ENCODE results near the gene CRX. TPM values are rescaled to one million over a fixed set of nuclear protein-coding genes. Genes with fewer than 3 reads are reported as not detected.

The CRX gene
- total and polyA plus RNA-seq, 2 of the 13 experiments (the other 11 are each of a cell fraction or from before 2014, with no cell fraction given), result not detected

- H3K4me1 ChIP-seq (ENCODE audit: insufficient read depth, low read length), result no peaks in the 10 kb centered on the region
- no peak for ATAC-seq
- H4K20me1 ChIP-seq (ENCODE audit: insufficient read depth, low read length), result no peaks in the 10 kb centered on the region
- CTCF ChIA-PET (ENCODE audit: low intra/inter-chr PET ratio, low total read pairs), result no interaction called here
- BruUV-seq (replicated peaks), result no TSS peak
- no peaks in the 10 kb centered on the region for H3K36me3 ChIP-seq (replicated peaks in 1 of 2; ENCODE audit: control insufficient read depth in 1 of 2, insufficient read depth in 2 of 2, low read length in 2 of 2)
- intact Hi-C loops (cut with micrococcal nuclease; ENCODE audit: unreplicated experiment) (no loop called here), in situ Hi-C loops (cut with HindIII; ENCODE audit: extremely low pct_ligation_motif_present, low pct_unique_long_range_greater_than_20kb) (no loop called here)
- FAIRE-seq, result no peak
- peaks cover 0 to 13% of the 10 kb centered on the region in 2 experiments; a peak in 2 of 5 replicates for H3K27me3 ChIP-seq (ENCODE audit: control insufficient read depth in 1 of 2, insufficient read depth in 2 of 2, low read length in 2 of 2)
- H3K9me3 ChIP-seq (ENCODE audit: low read length), result no peaks in the 10 kb centered on the region
- no peak overlapping the region for H3K4me3 ChIP-seq (replicated peaks in 1 of 3; ENCODE audit: insufficient read depth in 1 of 3, low read depth in 2 of 3, low read length in 3 of 3)
- H3K27ac ChIP-seq (ENCODE audit: extremely low read length, insufficient read depth, low read length), result no peak overlapping the region
- no peak overlapping the region for H3K9ac ChIP-seq (ENCODE audit: insufficient read depth, low read depth, low read length)
- no peak for TF ChIP-seq ZZZ3 (CRISPR knock-in tag; IDR thresholded peaks at IDR 0.05; ENCODE audit: borderline replicate concordance)
- no peak for TF ChIP-seq JARID2 (CRISPR knock-in tag; IDR thresholded peaks at IDR 0.05; ENCODE audit: insufficient replicate concordance)
- no peak for TF ChIP-seq SMARCE1 (IDR thresholded peaks at IDR 0.05; ENCODE audit: borderline replicate concordance)
- TF ChIP-seq ZNF263 (CRISPR knock-in tag; IDR thresholded peaks at IDR 0.05), result no peak
- no peak for TF ChIP-seq ZNF709 (CRISPR knock-in tag; IDR thresholded peaks at IDR 0.05)
- no peak for TF ChIP-seq NFE2L1 (CRISPR knock-in tag; IDR thresholded peaks at IDR 0.05; ENCODE audit: borderline replicate concordance)
- no peak for TF ChIP-seq ZNF597 (CRISPR knock-in tag; IDR thresholded peaks at IDR 0.05)
- no peak for TF ChIP-seq ZNF296 (CRISPR knock-in tag; conservative IDR thresholded peaks at IDR 0.05)
- no peak for TF ChIP-seq ZNF720 (CRISPR knock-in tag; IDR thresholded peaks at IDR 0.05)
- WGBS (ENCODE audit: low lambda C conversion rate), result 32% methylated on average over 4 of the region's 4 CpGs
- no peak overlapping the region for H2AFZ ChIP-seq (ENCODE audit: low read length)
- H3K4me2 ChIP-seq (ENCODE audit: low read depth, low read length), result no peak overlapping the region
- no peaks in the 10 kb centered on the region for H3K79me2 ChIP-seq (ENCODE audit: insufficient read depth, low read length)
- POLR2A ChIA-PET, result no interaction called here
- no peak for DNase-seq (ENCODE audit: low spot score)
These were observed 22.9 kb upstream of the CRX start for GRCh38 chr19:47798904-47799266.

- 24% methylated on average over 2 of the region's 4 CpGs for WGBS (ENCODE audit: low lambda C conversion rate)
- TF ChIP-seq CEBPZ (IDR thresholded peaks at IDR 0.05; ENCODE audit: low read length), result no peak
- no peak for TF ChIP-seq FIP1L1 (IDR thresholded peaks at IDR 0.05; ENCODE audit: borderline replicate concordance, insufficient read depth, low read depth, low read length)
- TF ChIP-seq TAF1 (CRISPR knock-in tag; IDR thresholded peaks at IDR 0.05), result no peak
- no peak for TF ChIP-seq ZNF570 (CRISPR knock-in tag; IDR thresholded peaks at IDR 0.05; ENCODE audit: borderline replicate concordance)
- TF ChIP-seq SOX6 (IDR thresholded peaks at IDR 0.05), result no peak
- no peak for TF ChIP-seq SOX6 (CRISPR knock-in tag; IDR thresholded peaks at IDR 0.05)
- no peak for TF ChIP-seq NONO (IDR thresholded peaks at IDR 0.05)
- TF ChIP-seq NONO (CRISPR knock-in tag; conservative IDR thresholded peaks at IDR 0.05), result no peak
These were observed 20.5 kb upstream of the CRX start for GRCh38 chr19:47801270-47801669.

More at GRCh38 chr19:47801270-47801669, 20.5 kb upstream of the CRX start:
- CTCF ChIA-PET (ENCODE audit: low intra/inter-chr PET ratio, low total read pairs), result no interaction called here
- H3K4me1 ChIP-seq (ENCODE audit: insufficient read depth, low read length), result no peaks in the 10 kb centered on the region
- H3K27me3 ChIP-seq (ENCODE audit: control insufficient read depth in 1 of 2, insufficient read depth in 2 of 2, low read length in 2 of 2), result peaks cover 0 to 13% of the 10 kb centered on the region in 2 experiments; a peak in 2 of 5 replicates
- ATAC-seq, result no peak
- H3K9ac ChIP-seq (ENCODE audit: insufficient read depth, low read depth, low read length), result no peak overlapping the region
- H3K36me3 ChIP-seq (replicated peaks in 1 of 2; ENCODE audit: control insufficient read depth in 1 of 2, insufficient read depth in 2 of 2, low read length in 2 of 2), result no peaks in the 10 kb centered on the region
- no TSS peak for BruUV-seq (replicated peaks)
- POLR2A ChIA-PET, result no interaction called here
- intact Hi-C loops (cut with micrococcal nuclease; ENCODE audit: unreplicated experiment), result no loop called here
- H3K4me3 ChIP-seq (replicated peaks in 1 of 3; ENCODE audit: insufficient read depth in 1 of 3, low read depth in 2 of 3, low read length in 3 of 3), result no peak overlapping the region
- no peak for FAIRE-seq
- no peak overlapping the region for H2AFZ ChIP-seq (ENCODE audit: low read length)
- H3K79me2 ChIP-seq (ENCODE audit: insufficient read depth, low read length), result no peaks in the 10 kb centered on the region
- H4K20me1 ChIP-seq (ENCODE audit: insufficient read depth, low read length), result no peaks in the 10 kb centered on the region
- no peak overlapping the region for H3K27ac ChIP-seq (ENCODE audit: extremely low read length, insufficient read depth, low read length)
- H3K9me3 ChIP-seq (ENCODE audit: low read length), result no peaks in the 10 kb centered on the region
- DNase-seq (ENCODE audit: low spot score), result no peak
- H3K4me2 ChIP-seq (ENCODE audit: low read depth, low read length), result no peak overlapping the region
- in situ Hi-C loops (cut with HindIII; ENCODE audit: extremely low pct_ligation_motif_present, low pct_unique_long_range_greater_than_20kb), result no loop called here

Data from HepG2 (cell line).